ENCODE results near the gene JAKMIP1. TPM values are rescaled to one million over a fixed set of nuclear protein-coding genes. Genes with fewer than 3 reads are reported as not detected.

Gene JAKMIP1
- total RNA-seq, 1 donor from 2014 or later: 0.54 TPM

GRCh38 chr4:6031846-6032245, 168.5 kb downstream of the JAKMIP1 start:
- H3K27me3 Mint-ChIP-seq (ENCODE audit: low read depth): peaks cover 7% of the 10 kb centered on the region
- DNase-seq (ENCODE audit: low read depth, low spot score): no peak
- H3K4me3 Mint-ChIP-seq: no peak overlapping the region
- H3K27ac Mint-ChIP-seq (ENCODE audit: unreplicated experiment): no peak overlapping the region
- H3K4me1 Mint-ChIP-seq: peaks cover 17% of the 10 kb centered on the region
- no peak for TF ChIP-seq CTCF (conservative IDR thresholded peaks at IDR 0.05)
- no peaks in the 10 kb centered on the region for H3K9me3 Mint-ChIP-seq
- H3K36me3 Mint-ChIP-seq (ENCODE audit: low read depth): no peaks in the 10 kb centered on the region

- DNase-seq (ENCODE audit: low read depth, low spot score): no peak
- H3K4me1 Mint-ChIP-seq: peaks cover 17% of the 10 kb centered on the region
- H3K36me3 Mint-ChIP-seq (ENCODE audit: low read depth): no peaks in the 10 kb centered on the region
- H3K27ac Mint-ChIP-seq (ENCODE audit: unreplicated experiment): no peak overlapping the region
- H3K27me3 Mint-ChIP-seq (ENCODE audit: low read depth): peaks cover 7% of the 10 kb centered on the region
- no peaks in the 10 kb centered on the region for H3K9me3 Mint-ChIP-seq
- no peak overlapping the region for H3K4me3 Mint-ChIP-seq
- TF ChIP-seq CTCF (conservative IDR thresholded peaks at IDR 0.05): no peak
These were observed 169.7 kb downstream of the JAKMIP1 start for GRCh38 chr4:6030679-6031078.

- H3K36me3 Mint-ChIP-seq (ENCODE audit: low read depth): no peaks in the 10 kb centered on the region
- H3K27ac Mint-ChIP-seq (ENCODE audit: unreplicated experiment): no peak overlapping the region
These were observed 171.1 kb downstream of the JAKMIP1 start for GRCh38 chr4:6029254-6029653.

GRCh38 chr4:6028168-6028567, 172.2 kb downstream of the JAKMIP1 start:
- DNase-seq (ENCODE audit: low read depth, low spot score): no peak
- H3K4me1 Mint-ChIP-seq: peaks cover 17% of the 10 kb centered on the region
- no peak for TF ChIP-seq CTCF (conservative IDR thresholded peaks at IDR 0.05)
- no peaks in the 10 kb centered on the region for H3K9me3 Mint-ChIP-seq
- H3K36me3 Mint-ChIP-seq (ENCODE audit: low read depth): no peaks in the 10 kb centered on the region
- no peak overlapping the region for H3K4me3 Mint-ChIP-seq
- H3K27me3 Mint-ChIP-seq (ENCODE audit: low read depth): peaks cover 3% of the 10 kb centered on the region
- no peak overlapping the region for H3K27ac Mint-ChIP-seq (ENCODE audit: unreplicated experiment)

More at GRCh38 chr4:6029254-6029653, 171.1 kb downstream of the JAKMIP1 start:
- no peak for DNase-seq (ENCODE audit: low read depth, low spot score)
- no peak for TF ChIP-seq CTCF (conservative IDR thresholded peaks at IDR 0.05)
- Mint-ChIP-seq H3K27me3 (ENCODE audit: low read depth) (peaks cover 3% of the 10 kb centered on the region), H3K4me3 (no peak overlapping the region), H3K9me3 (no peaks in the 10 kb centered on the region), H3K4me1 (peaks cover 17% of the 10 kb centered on the region)

GRCh38 chr4:6027392-6027791, 173.0 kb downstream of the JAKMIP1 start:
- DNase-seq (ENCODE audit: low read depth, low spot score): no peak
- Mint-ChIP-seq H3K9me3 (no peaks in the 10 kb centered on the region), H3K4me1 (peaks cover 14% of the 10 kb centered on the region), H3K27ac (ENCODE audit: unreplicated experiment) (no peak overlapping the region), H3K27me3 (ENCODE audit: low read depth) (peaks cover 1% of the 10 kb centered on the region), H3K36me3 (ENCODE audit: low read depth) (no peaks in the 10 kb centered on the region), H3K4me3 (no peak overlapping the region)
- no peak for TF ChIP-seq CTCF (conservative IDR thresholded peaks at IDR 0.05)
